MV-4-11 (cell line): ENCODE measurements around the gene DACH1.

Experiments used
- DNase-seq: peaks from one replicate; lab custom pipeline; 2025; lab: John Stamatoyannopoulos, UW

Gene DACH1

GRCh38 chr13:71489041-71489440 is 378.0 kb downstream of the DACH1 start:
- no peak for DNase-seq

GRCh38 chr13:71488201-71488600 is 378.8 kb downstream of the DACH1 start:
- no peak for DNase-seq

- DNase-seq = no peak
These were observed 381.1 kb downstream of the DACH1 start for GRCh38 chr13:71485913-71486312.

- DNase-seq = no peak
These were observed 383.3 kb downstream of the DACH1 start for GRCh38 chr13:71483733-71484132.

- DNase-seq = no peak
These were observed 385.5 kb downstream of the DACH1 start for GRCh38 chr13:71481501-71481900.

GRCh38 chr13:71481046-71481445 is 386.0 kb downstream of the DACH1 start:
- DNase-seq = no peak

- DNase-seq = no peak
These were observed 389.3 kb downstream of the DACH1 start for GRCh38 chr13:71477735-71478134.

- DNase-seq = no peak
These were observed 392.1 kb downstream of the DACH1 start for GRCh38 chr13:71474936-71475335.

GRCh38 chr13:71469626-71470025 is 397.4 kb downstream of the DACH1 start:
- no peak for DNase-seq

GRCh38 chr13:71464686-71465085 is 402.3 kb downstream of the DACH1 start:
- no peak for DNase-seq

GRCh38 chr13:71461892-71462291 is 405.1 kb downstream of the DACH1 start:
- DNase-seq = no peak

GRCh38 chr13:71460211-71460610 is 406.8 kb downstream of the DACH1 start:
- no peak for DNase-seq

GRCh38 chr13:71459708-71460107 is 407.3 kb downstream of the DACH1 start:
- no peak for DNase-seq

- no peak for DNase-seq
These were observed 409.4 kb downstream of the DACH1 start for GRCh38 chr13:71457645-71458044.

- no peak for DNase-seq
These were observed 410.9 kb downstream of the DACH1 start for GRCh38 chr13:71456136-71456535.

- no peak for DNase-seq
These were observed 412.5 kb downstream of the DACH1 start for GRCh38 chr13:71454509-71454908.

- no peak for DNase-seq
These were observed 418.8 kb downstream of the DACH1 start for GRCh38 chr13:71448080-71448630.

- DNase-seq = no peak
These were observed 429.3 kb downstream of the DACH1 start for GRCh38 chr13:71437704-71438103.

GRCh38 chr13:71430681-71431080 is 436.3 kb downstream of the DACH1 start:
- no peak for DNase-seq

- DNase-seq = no peak
These were observed 449.8 kb downstream of the DACH1 start for GRCh38 chr13:71417205-71417604.

- DNase-seq = no peak
These were observed 454.8 kb downstream of the DACH1 start for GRCh38 chr13:71412231-71412630.

- no peak for DNase-seq
These were observed 458.6 kb downstream of the DACH1 start for GRCh38 chr13:71408416-71408815.

GRCh38 chr13:71399631-71400215 is 467.3 kb downstream of the DACH1 start:
- DNase-seq = no peak

- no peak for DNase-seq
These were observed 470.9 kb downstream of the DACH1 start for GRCh38 chr13:71396149-71396548.
